ENCODE measurements around the gene SORCS2.

SORCS2 gene

GRCh38 chr4:7192252-7193029 lies at the start of gene SORCS2:
SORCS2 (plus strand) TSS chr4:7192538.
- H3K4me3 ChIP-seq (ENCODE audit: low read length) = peak within 1 kb of the TSS; percentile 65
- peak; percentile 44 for DNase-seq (ENCODE audit: low read depth)

GRCh38 chr4:7144374-7145290 lies 47.7 kb upstream of the SORCS2 start:
- no peak for DNase-seq (ENCODE audit: low read depth)
- no peak overlapping the region for H3K4me3 ChIP-seq (ENCODE audit: low read length)
- TF ChIP-seq CTCF (conservative IDR thresholded peaks at IDR 0.05; ENCODE audit: low read length) = no peak

More at GRCh38 chr4:7192252-7193029, at the start of gene SORCS2:
- TF ChIP-seq CTCF (conservative IDR thresholded peaks at IDR 0.05; ENCODE audit: low read length) = peak; percentile 34

GRCh38 chr4:7145291-7145934 lies 46.9 kb upstream of the SORCS2 start:
- H3K4me3 ChIP-seq (ENCODE audit: low read length) = no peak overlapping the region
- no peak for DNase-seq (ENCODE audit: low read depth)
- TF ChIP-seq CTCF (conservative IDR thresholded peaks at IDR 0.05; ENCODE audit: low read length) = no peak

GRCh38 chr4:7146059-7146785 lies 46.1 kb upstream of the SORCS2 start:
- TF ChIP-seq CTCF (conservative IDR thresholded peaks at IDR 0.05; ENCODE audit: low read length) = no peak
- no peak for DNase-seq (ENCODE audit: low read depth)
- H3K4me3 ChIP-seq (ENCODE audit: low read length) = no peak overlapping the region

GRCh38 chr4:7146786-7147115 lies 45.6 kb upstream of the SORCS2 start:
- no peak for TF ChIP-seq CTCF (conservative IDR thresholded peaks at IDR 0.05; ENCODE audit: low read length)
- no peak overlapping the region for H3K4me3 ChIP-seq (ENCODE audit: low read length)
- DNase-seq (ENCODE audit: low read depth) = no peak

GRCh38 chr4:7147261-7147660 lies 45.1 kb upstream of the SORCS2 start:
- TF ChIP-seq CTCF (conservative IDR thresholded peaks at IDR 0.05; ENCODE audit: low read length) = no peak
- H3K4me3 ChIP-seq (ENCODE audit: low read length) = no peak overlapping the region
- DNase-seq (ENCODE audit: low read depth) = no peak

All from AG10803 (cell line).